H9 (cell line): Measurements from ENCODE around the gene LGMN. TPM values are rescaled to one million over a fixed set of nuclear protein-coding genes. Genes with fewer than 3 reads are reported as not detected.

Experiments used
- DNase-seq: peaks from one replicate; pipeline ENCODE4 v3.0.0-alpha.2; 2017
- H2AFZ ChIP-seq: one replicate; pipeline ENCODE4 v1.6.1; 2013; ENCODE audit warnings: mild to moderate bottlenecking, low read length, control low read depth, moderate library complexity
- H2AK5ac ChIP-seq: 2 replicates; pipeline ENCODE4 v1.6.1; 2013; ENCODE audit warnings: low read length, control low read depth, mixed read lengths; ENCODE audit not compliant: insufficient read length
- H2BK120ac ChIP-seq: one replicate; pipeline ENCODE4 v1.6.1; 2013; ENCODE audit warnings: low read depth, mild to moderate bottlenecking, low read length, control low read depth, inconsistent platforms; ENCODE audit not compliant: poor library complexity, severe bottlenecking
- H2BK12ac ChIP-seq: 2 replicates; pipeline ENCODE4 v1.6.1; 2013; ENCODE audit warnings: low read length, control low read depth, mixed read lengths, low read depth; ENCODE audit not compliant: insufficient read length
- H2BK15ac ChIP-seq: 2 replicates; pipeline ENCODE4 v1.6.1; 2013; ENCODE audit warnings: low read depth, low read length, control low read depth
- H2BK20ac ChIP-seq: one replicate; pipeline ENCODE4 v1.6.1; 2013; ENCODE audit warnings: low read depth, mild to moderate bottlenecking, low read length, control low read depth, inconsistent platforms; ENCODE audit not compliant: poor library complexity, severe bottlenecking
- H2BK5ac ChIP-seq: 2 replicates; pipeline ENCODE4 v1.6.1; 2013; ENCODE audit warnings: low read length, control low read depth, mixed read lengths; ENCODE audit not compliant: insufficient read length
- H3K14ac ChIP-seq: 2 replicates; pipeline ENCODE4 v1.6.1; 2013; ENCODE audit warnings: low read length, control low read depth; ENCODE audit not compliant: insufficient read depth
- H3K18ac ChIP-seq: 2 replicates; pipeline ENCODE4 v1.6.1; 2013; ENCODE audit warnings: low read depth, mild to moderate bottlenecking, mixed read lengths, low read length, control low read depth; ENCODE audit not compliant: insufficient read length
- H3K23ac ChIP-seq: 2 replicates; pipeline ENCODE4 v1.6.1; 2013; ENCODE audit warnings: low read length, control low read depth, mixed read lengths, low read depth; ENCODE audit not compliant: insufficient read length
- H3K23me2 ChIP-seq: 2 replicates; pipeline ENCODE4 v1.6.1; 2013; ENCODE audit warnings: low read depth, mild to moderate bottlenecking, mixed read lengths, low read length, control low read depth; ENCODE audit not compliant: insufficient read length, poor library complexity, severe bottlenecking
- H3K27ac ChIP-seq: 2 replicates; pipeline ENCODE4 v1.5.1; 2013; ENCODE audit warnings: low read length, control low read depth, mixed read lengths, low read depth; ENCODE audit not compliant: insufficient read length
- H3K27me3 ChIP-seq: 2 replicates; pipeline ENCODE4 v1.6.1; 2013; ENCODE audit warnings: low read length, control low read depth, inconsistent platforms; ENCODE audit not compliant: insufficient read depth
- H3K4ac ChIP-seq: 2 replicates; pipeline ENCODE4 v1.6.1; 2013; ENCODE audit warnings: low read depth, mild to moderate bottlenecking, control low read depth, inconsistent platforms, low read length, moderate library complexity
- H3K4me1 ChIP-seq: 2 replicates; pipeline ENCODE4 v1.6.1; 2013; ENCODE audit warnings: low read length, control low read depth, inconsistent platforms; ENCODE audit not compliant: insufficient read depth
- H3K4me2 ChIP-seq: 2 replicates; pipeline ENCODE4 v1.6.1; 2013; ENCODE audit warnings: low read length, control low read depth, mixed read lengths; ENCODE audit not compliant: insufficient read length, insufficient read depth
- H3K56ac ChIP-seq: 2 replicates; pipeline ENCODE4 v1.6.1; 2013; ENCODE audit warnings: low read depth, mild to moderate bottlenecking, mixed read lengths, low read length, control low read depth; ENCODE audit not compliant: insufficient read length
- H3K79me1 ChIP-seq: 2 replicates; pipeline ENCODE4 v1.6.1; 2013; ENCODE audit warnings: low read depth, mild to moderate bottlenecking, moderate library complexity, low read length, control low read depth, inconsistent platforms; ENCODE audit not compliant: insufficient read depth, poor library complexity, severe bottlenecking
- H3K79me2 ChIP-seq: 2 replicates; pipeline ENCODE4 v1.6.1; 2013; ENCODE audit warnings: low read length, control low read depth, inconsistent platforms; ENCODE audit not compliant: insufficient read depth
- H3K9ac ChIP-seq: 2 replicates; pipeline ENCODE4 v1.6.1; 2013; ENCODE audit warnings: low read length, control low read depth, mixed read lengths; ENCODE audit not compliant: insufficient read length; ENCODE audit errors: extremely low read depth
- H3K9me3 ChIP-seq: one replicate; pipeline ENCODE4 v1.6.1; 2013; ENCODE audit warnings: low read depth, low read length, inconsistent platforms; ENCODE audit not compliant: control insufficient read depth
- H3T11ph ChIP-seq: one replicate; pipeline ENCODE4 v1.6.1; 2013; ENCODE audit warnings: mild to moderate bottlenecking, low read length, control low read depth, inconsistent platforms
- H4K20me1 ChIP-seq: one replicate; pipeline ENCODE4 v1.6.1; 2013; ENCODE audit not compliant: control insufficient read depth, insufficient read length, insufficient read depth
- H4K5ac ChIP-seq: 2 replicates; pipeline ENCODE4 v1.6.1; 2013; ENCODE audit warnings: low read depth, mild to moderate bottlenecking, mixed read lengths, low read length, control low read depth; ENCODE audit not compliant: insufficient read length
- H4K8ac ChIP-seq: replicated peaks from 2 replicates; pipeline ENCODE4 v1.6.1; 2013; ENCODE audit warnings: low read length, control low read depth, mixed read lengths, low read depth; ENCODE audit not compliant: insufficient read length
- H4K91ac ChIP-seq: 2 replicates; pipeline ENCODE4 v1.6.1; 2013; ENCODE audit warnings: low read depth, mild to moderate bottlenecking, moderate library complexity, mixed read lengths, low read length, control low read depth; ENCODE audit not compliant: insufficient read length
- H3K27ac Mint-ChIP-seq, 3 experiments: 2 replicates in 2 of 3; 3 replicates in 1 of 3; pipeline ENCODE4 v1.8.0; 2020 to 2021; ENCODE audit warnings: mixed read lengths in 3 of 3, mild to moderate bottlenecking in 1 of 3, moderate library complexity in 1 of 3
- H3K27me3 Mint-ChIP-seq: 2 replicates; pipeline ENCODE4 v1.8.0; 2021; ENCODE audit warnings: low read depth, mild to moderate bottlenecking, moderate library complexity, mixed read lengths
- H3K36me3 Mint-ChIP-seq, 3 experiments: 2 replicates in 2 of 3; 3 replicates in 1 of 3; pipeline ENCODE4 v1.8.0; 2020 to 2021; ENCODE audit warnings: low read depth in 3 of 3, mixed read lengths in 3 of 3; ENCODE audit not compliant: insufficient read depth in 1 of 3
- H3K4me1 Mint-ChIP-seq, 2 experiments: 2 replicates each; pipeline ENCODE4 v1.8.0; 2020; ENCODE audit warnings: mixed read lengths in 2 of 2
- H3K4me3 Mint-ChIP-seq, 2 experiments: 2 replicates in 1 of 2; 3 replicates in 1 of 2; pipeline ENCODE4 v1.8.0; 2020 to 2021; ENCODE audit warnings: mild to moderate bottlenecking in 2 of 2, mixed read lengths in 2 of 2, moderate library complexity in 1 of 2
- H3K9me3 Mint-ChIP-seq, 2 experiments: 2 replicates in 1 of 2; 3 replicates in 1 of 2; pipeline ENCODE4 v1.8.0; 2020; ENCODE audit warnings: mild to moderate bottlenecking in 2 of 2, mixed read lengths in 2 of 2, moderate library complexity in 1 of 2
- CTCF ChIP-seq: fragments of 200-600 bp; sonication (generic); conservative IDR thresholded peaks from 3 replicates; pipeline ENCODE4 v1.8.0; 2021; ENCODE audit warnings: antibody characterized with exemption, mild to moderate bottlenecking
- WGBS: extraction: QIAGEN DNeasy Blood & Tissue Kit; methylation state at CpG from one replicate; pipeline ENCODE4 v1.1.7; 2013; ENCODE audit warnings: missing lambda C conversion rate, low lambda C conversion rate, mixed read lengths; ENCODE audit not compliant: insufficient read length; ENCODE audit errors: extremely low coverage; 5-methylcytosine and 5-hydroxymethylcytosine counted together
- total RNA-seq: library from RNA; stranded (reverse); gene quantifications from 2 replicates; pipeline ENCODE4 v1.2.1, GENCODE V29; 2021

Gene LGMN
- total RNA-seq, 1 experiment from 2014 or later: 55.3 TPM

- Mint-ChIP-seq H3K36me3 (peaks cover 3 to 32% (median 12%) of the 10 kb centered on the region in 3 experiments; a peak in 6 of 7 replicates), H3K9me3 (no peaks in the 10 kb centered on the region), H3K4me1 (peaks cover 2% of the 10 kb centered on the region in 2 experiments; a peak in 2 of 4 replicates), H3K27ac (no peak overlapping the region), H3K27me3 (no peaks in the 10 kb centered on the region), H3K4me3 (no peak overlapping the region)
- H2BK15ac ChIP-seq: no peak overlapping the region
- no peaks in the 10 kb centered on the region for H3K23me2 ChIP-seq
- H3K4ac ChIP-seq: no peak overlapping the region
- H2BK20ac ChIP-seq: no peak overlapping the region
- no CpG with 5 or more reads among the region's 8 CpGs for WGBS
- no peak overlapping the region for H3K9ac ChIP-seq
- no peak overlapping the region for H3T11ph ChIP-seq
- no peak overlapping the region for H2AK5ac ChIP-seq
- no peaks in the 10 kb centered on the region for H3K79me1 ChIP-seq
- no peaks in the 10 kb centered on the region for H3K27me3 ChIP-seq
- no peak overlapping the region for H2AFZ ChIP-seq
- H4K20me1 ChIP-seq: no peaks in the 10 kb centered on the region
- no peak overlapping the region for H2BK120ac ChIP-seq
- H2BK12ac ChIP-seq: no peak overlapping the region
- TF ChIP-seq CTCF: no peak
- no peaks in the 10 kb centered on the region for H3K79me2 ChIP-seq
- H4K8ac ChIP-seq: no peak overlapping the region
- no peak overlapping the region for H3K14ac ChIP-seq
- H3K56ac ChIP-seq: no peak overlapping the region
- H3K4me2 ChIP-seq: no peak overlapping the region
- H3K27ac ChIP-seq: no peak overlapping the region
- H4K91ac ChIP-seq: no peak overlapping the region
- H3K9me3 ChIP-seq: no peaks in the 10 kb centered on the region
- no peaks in the 10 kb centered on the region for H3K4me1 ChIP-seq
- no peak overlapping the region for H2BK5ac ChIP-seq
- no peak for DNase-seq
- no peak overlapping the region for H3K18ac ChIP-seq
- H4K5ac ChIP-seq: no peak overlapping the region
- H3K23ac ChIP-seq: no peak overlapping the region
These were observed 35.8 kb downstream of the LGMN start for GRCh38 chr14:92712654-92713051.
